GM19025 (cell line): ENCODE data around the gene TMEM131.
"Not testable (repeated sequence)": the region's sequence is repeated elsewhere in the genome, so short reads cannot be mapped to it uniquely, and the experiment has no call there.

Source experiments
- ATAC-seq: cut with Tn5 transposase; IDR thresholded peaks from one replicate; pipeline ENCODE4 v1.9.1; 2021; ENCODE audit warnings: mild to moderate bottlenecking, low read depth, moderate library complexity; ENCODE audit not compliant: unreplicated experiment

TMEM131 gene

GRCh38 chr2:97995734-97996624 is at the start of gene TMEM131:
TMEM131 (minus strand) TSS chr2:97995948; CDS start chr2:97995662, 286 bp downstream.
- ATAC-seq = peak; percentile 78

GRCh38 chr2:98044730-98045129 is 49.0 kb upstream of the TMEM131 start:
- ATAC-seq = not testable (repeated sequence)

GRCh38 chr2:98043101-98043500 is 47.4 kb upstream of the TMEM131 start:
- ATAC-seq = no peak

GRCh38 chr2:98040331-98040939 is 44.7 kb upstream of the TMEM131 start:
- ATAC-seq = no peak

GRCh38 chr2:98039085-98039756 is 43.5 kb upstream of the TMEM131 start:
- no peak for ATAC-seq

GRCh38 chr2:98037666-98038336 is 42.1 kb upstream of the TMEM131 start:
- no peak for ATAC-seq

GRCh38 chr2:98037206-98037605 is 41.5 kb upstream of the TMEM131 start:
- ATAC-seq = no peak

- no peak for ATAC-seq
Observed at GRCh38 chr2:98036349-98037000, 40.7 kb upstream of the TMEM131 start.

GRCh38 chr2:98034745-98035144 is 39.0 kb upstream of the TMEM131 start:
- no peak for ATAC-seq

- ATAC-seq = no peak
Observed at GRCh38 chr2:98032086-98032485, 36.3 kb upstream of the TMEM131 start.

GRCh38 chr2:98029718-98030222 is 34.0 kb upstream of the TMEM131 start:
- ATAC-seq = no peak

GRCh38 chr2:98028931-98029717 is 33.4 kb upstream of the TMEM131 start:
- ATAC-seq = no peak

- ATAC-seq = no peak
Observed at GRCh38 chr2:98028101-98028561, 32.4 kb upstream of the TMEM131 start.

GRCh38 chr2:98027538-98027937 is 31.8 kb upstream of the TMEM131 start:
- ATAC-seq = peak; percentile 31

- ATAC-seq = peak; percentile 78
Observed at GRCh38 chr2:98026927-98027522, 31.3 kb upstream of the TMEM131 start.

- no peak for ATAC-seq
Observed at GRCh38 chr2:98026292-98026691, 30.5 kb upstream of the TMEM131 start.

- no peak for ATAC-seq
Observed at GRCh38 chr2:98025481-98026037, 29.8 kb upstream of the TMEM131 start.

GRCh38 chr2:98022067-98022466 is 26.3 kb upstream of the TMEM131 start:
- not testable (repeated sequence) for ATAC-seq
